Natural killer cell (primary cell): ENCODE results near the gene ACYP2. TPM values are rescaled to one million over a fixed set of nuclear protein-coding genes. Genes with fewer than 3 reads are reported as not detected.

ENCODE experiments used
- ATAC-seq, 3 donors: fragments of 150-1000 bp in 2 of 3; fragments of 200-7000 bp in 1 of 3; cut with Tn5 transposase; 1 replicate in 1 of 3; 2 replicates in 2 of 3; pipeline ENCODE4 v1.10.0; 2021; ENCODE audit warnings: mild to moderate bottlenecking in 2 of 3, moderate library complexity in 2 of 3
- DNase-seq, 2 donors: peaks; one replicate each; pipeline versions ENCODE4 v3.0.0 to v3.0.0-alpha.2; 2013 to 2021; ENCODE audit warnings: mixed read lengths in 1 of 2
- H3K27ac ChIP-seq: one replicate; pipeline ENCODE4 v1.5.1; 2013; ENCODE audit warnings: mild to moderate bottlenecking, low read length
- H3K27me3 ChIP-seq: one replicate; pipeline ENCODE4 v1.6.1; 2013; ENCODE audit warnings: low read length; ENCODE audit not compliant: control insufficient read depth, insufficient read depth
- H3K36me3 ChIP-seq: one replicate; pipeline ENCODE4 v1.6.1; 2013; ENCODE audit warnings: low read length; ENCODE audit not compliant: control insufficient read depth, insufficient read depth
- H3K4me1 ChIP-seq: one replicate; pipeline ENCODE4 v1.6.1; 2013; ENCODE audit warnings: low read length; ENCODE audit not compliant: control insufficient read depth, insufficient read depth
- H3K4me3 ChIP-seq: one replicate; pipeline ENCODE4 v1.5.1; 2013; ENCODE audit warnings: low read length
- H3K9me3 ChIP-seq: one replicate; pipeline ENCODE4 v1.6.1; 2013; ENCODE audit warnings: low read length; ENCODE audit not compliant: control insufficient read depth, insufficient read depth
- H3K27ac Mint-ChIP-seq, 2 donors: one replicate each; pipeline ENCODE4 v1.8.0; 2022; ENCODE audit warnings: mild to moderate bottlenecking in 2 of 2, mixed read lengths in 2 of 2, moderate library complexity in 1 of 2
- H3K27me3 Mint-ChIP-seq, 2 donors: one replicate each; pipeline ENCODE4 v1.8.0; 2022; ENCODE audit warnings: low read depth in 2 of 2, mixed read lengths in 2 of 2
- H3K36me3 Mint-ChIP-seq: one replicate; pipeline ENCODE4 v1.8.0; 2022; ENCODE audit warnings: mixed read lengths
- H3K4me1 Mint-ChIP-seq, 2 donors: one replicate each; pipeline ENCODE4 v1.8.0; 2022; ENCODE audit warnings: mixed read lengths in 2 of 2
- H3K4me3 Mint-ChIP-seq: one replicate; pipeline ENCODE4 v1.8.0; 2022; ENCODE audit warnings: mild to moderate bottlenecking, moderate library complexity, mixed read lengths
- H3K9me3 Mint-ChIP-seq, 2 donors: one replicate each; pipeline ENCODE4 v1.8.0; 2022; ENCODE audit warnings: mixed read lengths in 2 of 2
- CTCF ChIP-seq: fragments of 200-600 bp; IDR thresholded peaks from one replicate; pipeline ENCODE4 v1.8.0; 2022; ENCODE audit warnings: antibody characterized with exemption
- WGBS: methylation state at CpG from one replicate; pipeline ENCODE4 v1.1.7; 2013; ENCODE audit warnings: missing lambda C conversion rate; ENCODE audit not compliant: insufficient coverage; 5-methylcytosine and 5-hydroxymethylcytosine counted together
- intact Hi-C: fragments of 100-400 bp; cut with micrococcal nuclease; formaldehyde crosslinking; loops from one replicate; pipeline ENCODE4 v1.14.2; 2022
- total RNA-seq, 4 donors: library from RNA; stranded (reverse); fragments of 120-200 nt in 1 of 4; gene quantifications; one replicate each; pipeline versions ENCODE4 v1.2.3 to v1.2.4, GENCODE V29; 2013 to 2022

The ACYP2 gene
- total RNA-seq, 3 donors from 2014 or later (not counting 1 experiment from before 2014, with no cell fraction given) = 14.3 to 18.1 (median 16.7) TPM

DNA sequence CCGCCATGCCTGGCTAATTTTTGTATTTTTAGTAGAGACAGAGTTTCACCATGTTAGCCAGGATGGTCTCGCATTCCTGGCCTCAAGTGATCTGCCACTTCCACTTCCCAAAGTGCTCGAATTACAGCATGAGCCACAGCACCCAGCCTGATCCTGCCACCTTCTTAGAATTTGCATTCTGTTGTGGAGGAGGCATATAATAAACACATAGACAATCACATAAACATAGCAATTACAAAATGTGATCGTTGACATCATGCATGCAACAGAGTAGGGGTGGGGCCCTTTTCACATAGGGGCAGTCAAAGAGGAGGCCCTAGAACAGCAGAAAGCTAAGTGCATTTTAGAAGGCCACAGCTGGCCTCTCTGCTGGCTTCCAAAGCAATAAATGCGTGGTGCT, 180.5 kb downstream of the ACYP2 start:
- H3K9me3 ChIP-seq = no peaks in the 10 kb centered on the region
- no peak overlapping the region for H3K27ac ChIP-seq
- 82% methylated on average over 5 of the region's 5 CpGs for WGBS
- H3K4me3 Mint-ChIP-seq = no peak overlapping the region
- intact Hi-C loops = no loop called here
- no peaks in the 10 kb centered on the region for H3K4me1 ChIP-seq
- no peaks in the 10 kb centered on the region for H3K27me3 Mint-ChIP-seq
- H3K4me3 ChIP-seq = no peak overlapping the region
- no peaks in the 10 kb centered on the region for H3K4me1 Mint-ChIP-seq
- no peaks in the 10 kb centered on the region for H3K9me3 Mint-ChIP-seq
- DNase-seq = no peak
- no peaks in the 10 kb centered on the region for H3K36me3 ChIP-seq
- ATAC-seq = no peak
- TF ChIP-seq CTCF = no peak
- no peaks in the 10 kb centered on the region for H3K27me3 ChIP-seq
- H3K36me3 Mint-ChIP-seq = no peaks in the 10 kb centered on the region
- no peak overlapping the region for H3K27ac Mint-ChIP-seq

DNA sequence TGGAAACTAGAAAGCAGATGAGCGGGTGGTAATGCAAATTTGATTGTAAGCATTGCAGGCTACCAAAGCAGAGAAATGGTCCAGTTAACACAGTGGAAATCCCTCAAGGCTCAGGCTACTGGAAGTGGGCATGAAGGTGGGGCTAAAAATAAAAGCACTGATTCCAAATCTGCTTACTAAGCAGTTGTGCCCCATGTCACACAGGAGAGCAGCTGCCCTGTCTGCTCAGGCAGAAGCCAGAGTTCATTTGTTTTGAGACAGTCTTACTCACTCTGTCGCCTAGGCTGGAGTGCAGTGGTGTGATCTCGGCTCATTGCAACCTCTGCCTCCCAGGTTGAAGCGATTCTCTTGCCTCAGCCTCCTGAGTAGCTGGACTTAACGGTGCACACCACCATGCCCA, 183.1 kb downstream of the ACYP2 start:
- H3K27ac Mint-ChIP-seq = no peak overlapping the region
- Histone ChIP-seq H3K4me3 (no peak overlapping the region), H3K4me1 (no peaks in the 10 kb centered on the region), H3K27ac (no peak overlapping the region), H3K9me3 (no peaks in the 10 kb centered on the region), H3K36me3 (no peaks in the 10 kb centered on the region), H3K27me3 (no peaks in the 10 kb centered on the region)
- no peak for TF ChIP-seq CTCF
- 100% methylated on average over 5 of the region's 5 CpGs for WGBS
- intact Hi-C loops = no loop called here
- H3K4me1 Mint-ChIP-seq = no peaks in the 10 kb centered on the region
- H3K4me3 Mint-ChIP-seq = no peak overlapping the region
- no peak for ATAC-seq
- no peaks in the 10 kb centered on the region for H3K36me3 Mint-ChIP-seq
- DNase-seq = no peak
- H3K27me3 Mint-ChIP-seq = no peaks in the 10 kb centered on the region
- no peaks in the 10 kb centered on the region for H3K9me3 Mint-ChIP-seq

DNA sequence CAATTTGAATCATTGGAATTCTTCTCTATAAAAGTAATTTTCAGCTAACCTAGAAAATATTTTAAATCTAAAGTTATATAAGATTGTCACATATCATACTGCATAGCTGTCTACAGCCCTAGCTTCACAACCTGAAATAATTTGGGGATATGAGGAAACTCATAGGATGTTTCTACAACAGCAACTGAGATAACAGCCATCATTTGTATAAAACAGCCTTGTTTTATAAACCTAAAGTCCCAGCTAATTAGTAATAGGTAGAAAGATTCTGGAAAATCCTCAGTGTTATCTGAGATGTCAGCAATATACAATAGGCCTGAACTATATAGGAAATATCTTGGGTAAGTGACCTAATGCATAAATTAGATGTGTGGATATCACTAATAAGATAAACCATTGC, 188.2 kb downstream of the ACYP2 start:
- Histone ChIP-seq H3K4me1 (no peaks in the 10 kb centered on the region), H3K36me3 (no peaks in the 10 kb centered on the region), H3K27me3 (no peaks in the 10 kb centered on the region), H3K4me3 (no peak overlapping the region), H3K27ac (no peak overlapping the region), H3K9me3 (no peaks in the 10 kb centered on the region)
- H3K9me3 Mint-ChIP-seq = no peaks in the 10 kb centered on the region
- no peak for ATAC-seq
- intact Hi-C loops = no loop called here
- no peaks in the 10 kb centered on the region for H3K4me1 Mint-ChIP-seq
- H3K27me3 Mint-ChIP-seq = no peaks in the 10 kb centered on the region
- no peak for DNase-seq
- no peak overlapping the region for H3K4me3 Mint-ChIP-seq
- no peak overlapping the region for H3K27ac Mint-ChIP-seq
- no peaks in the 10 kb centered on the region for H3K36me3 Mint-ChIP-seq
- no peak for TF ChIP-seq CTCF

- no peaks in the 10 kb centered on the region for H3K9me3 Mint-ChIP-seq
- no peaks in the 10 kb centered on the region for H3K27me3 Mint-ChIP-seq
- no peak for TF ChIP-seq CTCF
- Histone ChIP-seq H3K4me3 (no peak overlapping the region), H3K36me3 (no peaks in the 10 kb centered on the region), H3K27ac (no peak overlapping the region), H3K27me3 (no peaks in the 10 kb centered on the region), H3K4me1 (no peaks in the 10 kb centered on the region), H3K9me3 (no peaks in the 10 kb centered on the region)
- ATAC-seq (no peak), DNase-seq (no peak)
- no peaks in the 10 kb centered on the region for H3K36me3 Mint-ChIP-seq
- 94% methylated on average over 2 of the region's 3 CpGs for WGBS
- H3K4me3 Mint-ChIP-seq = no peak overlapping the region
- intact Hi-C loops = no loop called here
- H3K27ac Mint-ChIP-seq = no peak overlapping the region
- H3K4me1 Mint-ChIP-seq = no peaks in the 10 kb centered on the region
Observed at GRCh38 chr2:54306556-54306955, 191.1 kb downstream of the ACYP2 start.
